Caco-2 (cell line): ENCODE data around the gene CSAD. TPM values are rescaled to one million over a fixed set of nuclear protein-coding genes. Genes with fewer than 3 reads are reported as not detected.

Experiments used
- BruUV-seq: library from RNA; stranded (reverse); fragments of 400-500 nt; replicated peaks from 2 replicates; lab custom pipeline; 2021; lab: Mats Ljungman, UMichigan
- CTCF ChIA-PET: fragments of 300-600 bp; sonication (Branson Sonifier 250); formaldehyde crosslinking; loops from one replicate; lab custom pipeline; 2022; ENCODE audit warnings: antibody characterized with exemption; lab: Charles Lee
- POLR2A ChIA-PET: fragments of 300-600 bp; sonication (Branson Sonifier 250); formaldehyde crosslinking; loops from one replicate; lab custom pipeline; 2022; ENCODE audit warnings: antibody characterized with exemption; lab: Charles Lee
- DNase-seq, 2 experiments: peaks; one replicate each; pipeline versions ENCODE4 v3.0.0 to v3.0.0-alpha.2; 2020 to 2022
- H3K27me3 ChIP-seq: replicated peaks from 2 replicates; pipeline ENCODE4 v1.6.0; 2011; ENCODE audit warnings: low read length; ENCODE audit not compliant: control insufficient read depth, insufficient read depth
- H3K36me3 ChIP-seq: 2 replicates; pipeline ENCODE4 v1.5.1; 2011; ENCODE audit warnings: low read length; ENCODE audit not compliant: control insufficient read depth, insufficient read depth
- H3K4me1 ChIP-seq: fragments of 250-450 bp; sonication (Bioruptor Pico); 2 replicates; pipeline ENCODE4 v1.5.1; 2020; ENCODE audit warnings: mild to moderate bottlenecking
- H3K4me3 ChIP-seq: 2 replicates; pipeline ENCODE4 v1.5.1; 2011; ENCODE audit warnings: low read depth, mild to moderate bottlenecking, control low read depth, low read length
- H3K9me3 ChIP-seq: fragments of 250-450 bp; sonication (Bioruptor Pico); 2 replicates; pipeline ENCODE4 v1.5.1; 2020; ENCODE audit warnings: mild to moderate bottlenecking, moderate library complexity
- H3K27ac Mint-ChIP-seq: one replicate; pipeline ENCODE4 v1.8.0; 2022; ENCODE audit warnings: mixed read lengths; ENCODE audit not compliant: unreplicated experiment
- H3K27me3 Mint-ChIP-seq: one replicate; pipeline ENCODE4 v1.8.0; 2022; ENCODE audit warnings: mixed read lengths; ENCODE audit not compliant: insufficient read depth, unreplicated experiment
- H3K36me3 Mint-ChIP-seq: one replicate; pipeline ENCODE4 v1.8.0; 2022; ENCODE audit warnings: mild to moderate bottlenecking, mixed read lengths; ENCODE audit not compliant: insufficient read depth, unreplicated experiment
- H3K4me1 Mint-ChIP-seq: one replicate; pipeline ENCODE4 v1.8.0; 2022; ENCODE audit warnings: low read depth, mixed read lengths; ENCODE audit not compliant: unreplicated experiment
- H3K4me3 Mint-ChIP-seq: one replicate; pipeline ENCODE4 v1.8.0; 2022; ENCODE audit warnings: mild to moderate bottlenecking, moderate library complexity, mixed read lengths; ENCODE audit not compliant: unreplicated experiment
- H3K9me3 Mint-ChIP-seq: one replicate; pipeline ENCODE4 v1.8.0; 2022; ENCODE audit warnings: mixed read lengths; ENCODE audit not compliant: unreplicated experiment
- intact Hi-C: fragments of 100-400 bp; cut with micrococcal nuclease; formaldehyde crosslinking; loops from one replicate; pipeline ENCODE4 v1.10.0; 2022; ENCODE audit not compliant: unreplicated experiment
- total RNA-seq: library from RNA; stranded (reverse); gene quantifications from 2 replicates; pipeline ENCODE4 v1.2.3, GENCODE V29; 2022
- TF ChIP-seq, protein P1 (sequence below), 2 experiments: fragments of 200-600 bp in 1 of 2; IDR thresholded peaks; 1 replicate in 1 of 2; 2 replicates in 1 of 2; pipeline versions ENCODE4 v1.5.1 to v1.8.0; 2011 to 2022; ENCODE audit warnings: antibody characterized with exemption in 1 of 2, control low read depth in 1 of 2, inconsistent platforms in 1 of 2, low read depth in 1 of 2, low read length in 1 of 2, mild to moderate bottlenecking in 1 of 2, moderate library complexity in 1 of 2; ENCODE audit not compliant: insufficient read depth in 1 of 2, severe bottlenecking in 1 of 2, unreplicated experiment in 1 of 2

Gene CSAD
- total RNA-seq, 1 experiment from 2014 or later, result 20.1 TPM

DNA sequence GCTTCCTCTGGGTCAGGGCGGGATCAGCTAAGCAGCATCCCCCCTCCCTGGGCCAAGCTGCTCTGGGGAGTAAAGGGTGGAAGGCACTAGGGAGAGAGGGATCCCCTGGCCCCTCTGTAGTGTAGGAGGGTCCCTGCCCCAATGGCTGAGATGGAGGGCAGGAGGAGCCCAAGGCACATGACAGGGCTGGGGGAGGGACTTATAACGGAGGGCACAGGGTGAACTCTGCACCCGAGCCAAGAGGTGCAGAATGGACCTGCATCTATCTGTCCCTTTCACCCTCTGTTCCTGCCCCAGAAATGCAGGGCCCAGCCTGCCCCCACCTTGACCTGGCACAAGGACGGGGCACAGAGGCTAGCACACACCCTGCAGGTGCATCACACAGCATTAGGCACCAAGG lies 30.1 kb upstream of the CSAD start:
- intact Hi-C loops, result no loop called here
- TF ChIP-seq, protein P1, sequence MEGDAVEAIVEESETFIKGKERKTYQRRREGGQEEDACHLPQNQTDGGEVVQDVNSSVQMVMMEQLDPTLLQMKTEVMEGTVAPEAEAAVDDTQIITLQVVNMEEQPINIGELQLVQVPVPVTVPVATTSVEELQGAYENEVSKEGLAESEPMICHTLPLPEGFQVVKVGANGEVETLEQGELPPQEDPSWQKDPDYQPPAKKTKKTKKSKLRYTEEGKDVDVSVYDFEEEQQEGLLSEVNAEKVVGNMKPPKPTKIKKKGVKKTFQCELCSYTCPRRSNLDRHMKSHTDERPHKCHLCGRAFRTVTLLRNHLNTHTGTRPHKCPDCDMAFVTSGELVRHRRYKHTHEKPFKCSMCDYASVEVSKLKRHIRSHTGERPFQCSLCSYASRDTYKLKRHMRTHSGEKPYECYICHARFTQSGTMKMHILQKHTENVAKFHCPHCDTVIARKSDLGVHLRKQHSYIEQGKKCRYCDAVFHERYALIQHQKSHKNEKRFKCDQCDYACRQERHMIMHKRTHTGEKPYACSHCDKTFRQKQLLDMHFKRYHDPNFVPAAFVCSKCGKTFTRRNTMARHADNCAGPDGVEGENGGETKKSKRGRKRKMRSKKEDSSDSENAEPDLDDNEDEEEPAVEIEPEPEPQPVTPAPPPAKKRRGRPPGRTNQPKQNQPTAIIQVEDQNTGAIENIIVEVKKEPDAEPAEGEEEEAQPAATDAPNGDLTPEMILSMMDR (IDR thresholded peaks at IDR 0.05; ENCODE audit: insufficient read depth in 1 of 2, low read depth in 1 of 2, low read length in 1 of 2, severe bottlenecking in 1 of 2, unreplicated experiment in 1 of 2), result no peak
- no peaks in the 10 kb centered on the region for H3K9me3 ChIP-seq
- H3K4me1 ChIP-seq, result no peaks in the 10 kb centered on the region
- no peaks in the 10 kb centered on the region for H3K27me3 ChIP-seq
- no TSS peak for BruUV-seq
- peaks cover under 1% of the 10 kb centered on the region for H3K4me1 Mint-ChIP-seq
- POLR2A ChIA-PET, result no interaction called here
- H3K36me3 Mint-ChIP-seq, result no peaks in the 10 kb centered on the region
- CTCF ChIA-PET, result interaction anchor here (1.0 to 1.9 kb wide), 7 partner anchors 30 to 145 kb away, joined by 3 to 13 read pairs (median 6); partner anchors contain the start of genes AAAS, CSAD and ESPL1
- no peak overlapping the region for H3K27ac Mint-ChIP-seq
- H3K9me3 Mint-ChIP-seq, result no peaks in the 10 kb centered on the region
- no peaks in the 10 kb centered on the region for H3K36me3 ChIP-seq
- H3K27me3 Mint-ChIP-seq, result no peaks in the 10 kb centered on the region
- no peak overlapping the region for H3K4me3 Mint-ChIP-seq
- no peak for DNase-seq
- H3K4me3 ChIP-seq, result no peak overlapping the region

DNA sequence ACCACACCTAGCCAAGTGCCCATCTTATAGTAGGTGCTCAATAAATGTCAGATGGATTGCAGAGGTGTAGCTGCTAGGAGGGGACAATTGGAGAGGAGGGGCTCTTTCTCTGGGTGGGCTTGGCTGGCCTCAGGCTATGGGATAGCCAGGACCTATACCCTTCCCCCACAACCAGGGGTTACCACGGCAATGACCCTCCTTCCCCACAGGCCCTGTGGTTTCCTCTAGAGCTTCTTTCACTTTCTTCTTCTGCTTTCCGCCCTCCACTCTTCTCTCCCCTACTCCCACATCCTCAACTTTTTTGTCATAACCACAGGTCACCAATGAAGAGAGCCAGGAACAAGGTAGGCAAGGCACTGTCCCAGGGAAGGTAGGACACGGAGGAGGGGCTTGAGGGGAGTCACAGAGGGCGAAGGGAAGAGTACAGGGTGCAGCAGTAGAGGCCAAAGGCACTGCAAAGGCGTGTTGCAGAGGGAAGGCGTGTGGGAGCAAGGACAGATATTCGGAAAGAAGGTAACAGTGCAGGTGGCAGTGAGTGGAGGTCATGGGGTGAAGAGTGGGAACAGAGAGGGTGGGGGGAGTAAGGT lies 28.2 kb upstream of the CSAD start:
- Histone ChIP-seq H3K27me3 (no peaks in the 10 kb centered on the region), H3K36me3 (no peaks in the 10 kb centered on the region), H3K4me1 (no peaks in the 10 kb centered on the region), H3K9me3 (no peaks in the 10 kb centered on the region), H3K4me3 (no peak overlapping the region)
- Mint-ChIP-seq H3K27me3 (no peaks in the 10 kb centered on the region), H3K4me1 (no peaks in the 10 kb centered on the region), H3K36me3 (no peaks in the 10 kb centered on the region), H3K9me3 (no peaks in the 10 kb centered on the region), H3K27ac (no peak overlapping the region), H3K4me3 (no peak overlapping the region)
- ChIA-PET POLR2A (no interaction called here), CTCF (interaction anchor here (1.3 to 1.4 kb wide), 2 partner anchors 130 to 143 kb away, joined by 3 to 4 read pairs; partner anchors contain the start of gene SPRYD3)
- TF ChIP-seq, protein P1 (IDR thresholded peaks at IDR 0.05; ENCODE audit: insufficient read depth in 1 of 2, low read depth in 1 of 2, low read length in 1 of 2, severe bottlenecking in 1 of 2, unreplicated experiment in 1 of 2), result no peak
- DNase-seq, result no peak
- no TSS peak for BruUV-seq
- intact Hi-C loops, result no loop called here

DNA sequence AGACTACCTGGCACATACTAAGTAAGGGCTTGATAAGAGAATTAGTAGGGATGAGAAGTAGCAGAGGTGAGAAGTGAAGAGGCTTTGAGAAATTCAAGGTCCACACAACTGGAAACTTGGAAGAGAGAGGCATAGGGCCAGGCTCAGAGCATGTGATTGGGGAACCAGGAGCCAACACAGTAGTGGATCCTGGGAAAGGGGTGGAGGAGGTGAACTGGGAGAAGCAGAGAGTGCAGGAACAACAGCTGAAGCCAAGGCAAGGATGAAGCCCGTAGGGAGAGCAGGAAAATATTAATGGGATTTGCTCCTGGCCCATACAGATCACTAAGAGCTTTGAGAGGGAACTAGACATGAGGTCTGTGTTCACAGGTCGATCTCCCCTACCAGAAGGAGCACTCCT lies 27.7 kb upstream of the CSAD start:
- DNase-seq, result no peak
- H3K36me3 ChIP-seq, result no peaks in the 10 kb centered on the region
- Mint-ChIP-seq H3K27me3 (no peaks in the 10 kb centered on the region), H3K9me3 (no peaks in the 10 kb centered on the region), H3K4me1 (no peaks in the 10 kb centered on the region), H3K27ac (no peak overlapping the region), H3K4me3 (no peak overlapping the region), H3K36me3 (no peaks in the 10 kb centered on the region)
- BruUV-seq, result no TSS peak
- intact Hi-C loops, result no loop called here
- CTCF ChIA-PET, result interaction anchor here (1.3 to 1.4 kb wide), 2 partner anchors 129 to 142 kb away, joined by 3 to 4 read pairs; partner anchors contain the start of gene SPRYD3
- H3K9me3 ChIP-seq, result no peaks in the 10 kb centered on the region
- H3K4me1 ChIP-seq, result no peaks in the 10 kb centered on the region
- no peak overlapping the region for H3K4me3 ChIP-seq
- H3K27me3 ChIP-seq, result no peaks in the 10 kb centered on the region
- TF ChIP-seq, protein P1 (IDR thresholded peaks at IDR 0.05; ENCODE audit: insufficient read depth in 1 of 2, low read depth in 1 of 2, low read length in 1 of 2, severe bottlenecking in 1 of 2, unreplicated experiment in 1 of 2), result no peak
- POLR2A ChIA-PET, result interaction anchor here (0.6 kb wide), 1 partner anchor 26 kb away, joined by 3 read pairs; no protein-coding TSS in a partner anchor
